HG03460 (cell line): ENCODE measurements around the gene ERBB3.
"Not testable (repeated sequence)": the region's sequence is repeated elsewhere in the genome, so short reads cannot be mapped to it uniquely, and the experiment has no call there.

Source experiments
- ATAC-seq: cut with Tn5 transposase; IDR thresholded peaks from one replicate; pipeline ENCODE4 v1.9.1; 2021; ENCODE audit not compliant: unreplicated experiment

ERBB3 gene

DNA sequence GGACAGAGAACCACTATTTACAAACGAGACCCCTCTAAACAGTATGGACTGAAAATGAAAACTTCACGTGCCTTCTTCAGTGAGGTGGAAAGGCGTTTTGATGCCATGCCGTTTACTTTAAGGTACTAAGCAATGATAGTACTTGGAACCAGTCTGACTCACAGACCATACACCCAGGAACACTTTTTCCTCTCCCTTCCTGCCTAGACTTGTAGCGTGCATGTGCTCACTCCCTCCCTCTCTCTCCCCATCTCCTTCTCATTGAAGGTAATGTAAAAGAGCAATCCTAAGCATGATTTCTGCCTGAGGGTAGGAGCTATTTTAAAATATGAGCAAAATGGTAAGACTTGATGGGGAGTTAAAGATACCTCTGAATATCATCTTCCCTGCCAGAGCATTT lies 30.6 kb downstream of the ERBB3 start:
- no peak for ATAC-seq

DNA sequence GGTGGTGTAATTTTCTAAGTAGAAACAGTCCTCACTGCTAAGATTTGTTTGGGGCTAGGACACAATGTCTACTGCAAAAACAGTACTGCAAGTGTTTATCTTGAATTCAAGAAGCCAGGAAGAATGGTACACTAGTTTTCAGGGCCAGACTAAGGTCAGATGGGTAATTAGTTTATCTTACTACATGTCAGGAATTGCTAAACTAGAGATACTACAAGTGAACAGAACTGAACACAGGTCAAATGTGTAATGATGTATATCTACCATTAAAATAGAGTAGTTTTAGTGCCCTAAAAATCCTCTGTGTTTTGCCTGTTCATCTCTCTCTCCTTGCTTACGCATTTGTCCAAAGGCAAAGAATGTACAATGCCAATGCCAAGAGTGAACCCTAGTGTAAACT lies 34.1 kb downstream of the ERBB3 start:
- ATAC-seq: no peak

DNA sequence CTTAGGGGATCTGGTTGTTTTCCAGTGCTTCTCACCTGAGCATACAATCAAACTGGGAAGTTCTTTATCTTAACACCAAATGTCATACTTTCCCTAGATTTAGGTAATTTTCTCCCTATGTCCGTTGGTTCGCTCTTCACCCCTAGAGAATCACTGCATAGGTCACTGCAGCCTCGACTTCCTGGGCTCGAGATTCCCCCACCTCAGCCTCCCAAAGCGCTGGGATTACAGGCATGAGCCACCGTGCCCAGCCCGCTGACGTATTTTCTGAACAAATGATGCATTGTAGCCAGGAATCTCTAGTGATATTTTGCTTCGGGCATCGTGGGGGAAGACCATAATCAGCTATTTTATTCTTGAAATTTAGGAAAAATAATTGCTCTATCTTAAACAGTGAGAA lies 35.4 kb downstream of the ERBB3 start:
- no peak for ATAC-seq

DNA sequence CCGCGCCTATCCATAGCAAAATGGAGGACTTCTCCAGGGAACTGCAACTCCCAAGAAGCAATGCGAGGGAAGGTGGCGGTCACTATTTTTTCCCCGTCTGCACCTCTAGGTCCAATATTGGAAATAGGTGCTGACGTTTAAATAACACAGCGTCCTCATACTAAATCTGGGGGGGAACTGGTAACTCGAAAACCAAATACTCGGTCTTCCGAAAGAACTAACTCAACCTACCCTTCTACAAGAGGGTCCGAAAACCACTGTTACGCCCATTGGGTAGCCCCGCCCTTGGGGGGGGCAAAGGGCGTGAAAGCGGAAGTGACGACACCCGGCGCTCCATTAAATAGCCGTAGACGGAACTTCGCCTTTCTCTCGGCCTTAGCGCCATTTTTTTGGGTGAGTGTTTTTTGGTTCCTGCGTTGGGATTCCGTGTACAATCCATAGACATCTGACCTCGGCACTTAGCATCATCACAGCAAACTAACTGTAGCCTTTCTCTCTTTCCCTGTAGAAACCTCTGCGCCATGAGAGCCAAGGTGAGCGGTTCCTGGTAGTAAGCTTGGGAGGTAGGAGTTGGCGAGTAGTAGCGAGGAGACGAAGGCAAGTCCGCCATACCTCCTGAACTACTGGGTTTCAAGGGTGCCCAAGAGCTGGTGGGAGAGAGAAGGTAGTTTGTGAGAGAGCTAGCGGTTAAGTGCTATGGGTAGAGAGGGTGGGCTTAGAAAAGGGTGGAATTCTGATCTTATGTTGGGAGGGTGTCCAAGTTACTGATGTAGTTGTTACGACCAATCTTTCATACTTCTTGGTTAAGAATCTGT lies 36.5 kb downstream of the ERBB3 start, which contains the start of gene RPL41:
RPL41 (plus strand) TSS at position 367 of the 815 bp plus-strand sequence.
- peak; percentile 39 for ATAC-seq

DNA sequence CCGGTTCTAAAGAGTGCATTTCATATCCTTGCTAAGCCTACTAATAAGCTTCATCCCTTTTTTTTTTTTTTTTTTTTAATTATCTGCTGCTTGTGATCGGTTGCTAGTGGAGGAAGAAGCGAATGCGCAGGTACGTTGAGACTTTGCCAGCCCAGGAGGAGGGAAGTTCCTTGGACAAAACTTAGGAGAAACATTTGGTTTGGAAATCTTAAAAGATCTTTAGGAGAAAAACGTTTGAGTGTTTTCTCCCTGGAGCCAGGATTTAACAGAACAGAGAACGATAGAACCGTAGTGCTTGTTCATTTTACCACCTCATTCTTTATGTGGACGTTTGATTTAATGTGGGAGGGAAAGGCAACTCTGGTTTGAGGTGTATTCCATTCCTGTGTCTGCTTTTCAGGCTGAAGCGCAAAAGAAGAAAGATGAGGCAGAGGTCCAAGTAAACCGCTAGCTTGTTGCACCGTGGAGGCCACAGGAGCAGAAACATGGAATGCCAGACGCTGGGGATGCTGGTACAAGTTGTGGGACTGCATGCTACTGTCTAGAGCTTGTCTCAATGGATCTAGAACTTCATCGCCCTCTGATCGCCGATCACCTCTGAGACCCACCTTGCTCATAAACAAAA lies 37.2 kb downstream of the ERBB3 start:
- ATAC-seq: not testable (repeated sequence)

DNA sequence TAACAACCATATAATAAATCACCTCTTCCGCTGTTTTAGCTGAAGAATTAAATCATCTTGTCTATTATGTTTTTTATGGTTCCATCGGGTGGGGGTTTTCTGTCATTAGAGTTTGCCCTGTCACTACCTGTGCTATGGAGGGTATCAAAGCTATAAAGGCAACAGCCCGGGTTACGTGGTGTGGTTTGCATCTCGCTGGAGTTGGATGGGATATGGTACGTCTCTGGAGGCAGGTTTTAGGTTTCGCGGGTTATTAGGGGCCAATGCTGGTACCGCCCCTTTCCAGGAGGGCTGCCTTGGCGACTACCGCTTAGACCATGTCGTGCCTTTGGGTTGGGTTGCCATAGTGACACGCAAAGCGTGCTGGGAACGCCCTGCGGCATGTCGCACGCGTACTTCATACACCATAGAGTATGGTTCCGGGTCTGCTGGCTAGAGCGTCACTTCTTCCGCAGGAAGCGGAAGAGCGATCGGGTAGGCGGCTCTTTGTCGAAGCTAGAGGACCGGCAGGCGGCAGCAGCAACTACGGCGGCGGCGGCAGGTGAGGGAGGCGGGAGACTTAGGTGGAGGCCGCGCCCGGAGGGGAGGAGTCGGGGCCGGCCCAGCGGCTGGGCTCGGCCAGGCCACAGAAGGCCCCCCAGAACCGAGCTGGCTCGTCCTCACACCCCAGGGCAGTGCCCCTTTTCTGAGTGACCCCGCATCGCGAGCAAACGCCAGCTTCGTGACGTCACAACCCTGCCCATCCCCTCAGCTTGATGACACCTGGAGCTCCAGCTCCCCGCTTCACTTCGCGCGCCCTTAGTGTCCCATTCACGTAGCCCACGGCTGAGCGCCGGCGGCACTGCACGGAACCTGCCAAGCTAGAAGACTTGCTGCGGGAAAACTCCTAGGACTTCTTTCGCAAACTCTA lies 38.1 kb downstream of the ERBB3 start, which contains the start of gene ZC3H10:
ZC3H10 (plus strand) TSS at position 489 of the 910 bp plus-strand sequence. CDS start 2,297 bp downstream, outside the sequence.
- peak; percentile 71 for ATAC-seq

DNA sequence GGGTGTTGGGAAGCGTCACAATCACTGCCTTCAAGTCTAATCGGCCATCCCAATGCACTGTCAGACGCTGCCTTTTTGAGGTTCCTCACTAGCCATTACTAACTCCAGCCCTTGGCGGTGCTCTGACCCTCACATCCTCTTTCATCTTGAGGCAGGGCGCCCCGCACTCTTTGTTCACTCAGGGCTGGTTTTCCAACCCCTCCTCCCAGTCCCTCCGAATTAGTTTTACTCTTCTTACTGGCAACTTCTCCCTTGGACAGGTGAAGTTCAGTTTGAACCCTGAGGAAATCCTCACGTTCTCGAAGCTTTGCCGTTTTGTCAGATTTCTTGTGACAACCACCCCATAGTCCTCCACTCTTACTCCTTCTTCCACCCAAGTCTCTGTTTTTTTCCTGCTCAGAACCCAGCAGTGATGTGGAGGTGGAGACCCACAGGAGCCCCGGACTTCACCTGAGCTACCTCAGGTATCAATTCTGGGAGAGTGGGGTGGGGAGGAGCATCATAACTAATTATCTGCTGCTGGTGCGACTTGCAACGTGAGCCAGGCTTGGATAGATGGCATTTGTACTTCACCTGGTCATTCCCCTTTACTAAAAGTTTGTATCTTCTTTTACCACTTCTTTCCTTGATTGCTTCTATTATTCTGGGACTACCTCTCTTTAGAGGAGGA lies 38.9 kb downstream of the ERBB3 start:
- peak; percentile 1 for ATAC-seq

DNA sequence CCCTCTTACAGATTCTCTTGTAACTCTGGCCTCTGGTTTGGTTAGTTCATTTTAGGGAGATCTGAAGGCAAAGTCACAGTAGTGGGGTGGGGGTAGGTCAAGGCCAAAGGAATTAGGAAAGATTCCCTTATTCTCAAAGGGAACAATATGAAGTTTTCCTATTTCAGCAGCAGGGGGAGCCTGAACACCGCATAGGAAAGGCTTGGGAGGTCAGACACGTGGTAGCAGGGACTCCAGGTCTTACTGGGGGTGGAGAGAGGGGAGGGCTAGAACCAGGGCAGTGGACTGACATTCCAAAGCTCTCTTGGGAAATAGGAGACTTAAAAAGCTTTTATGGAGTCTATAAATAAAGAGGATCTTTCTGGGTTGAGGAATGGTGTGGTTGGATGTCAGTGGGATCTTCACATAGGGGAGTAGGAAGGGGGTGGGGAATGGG lies 39.4 kb downstream of the ERBB3 start:
- ATAC-seq: no peak

DNA sequence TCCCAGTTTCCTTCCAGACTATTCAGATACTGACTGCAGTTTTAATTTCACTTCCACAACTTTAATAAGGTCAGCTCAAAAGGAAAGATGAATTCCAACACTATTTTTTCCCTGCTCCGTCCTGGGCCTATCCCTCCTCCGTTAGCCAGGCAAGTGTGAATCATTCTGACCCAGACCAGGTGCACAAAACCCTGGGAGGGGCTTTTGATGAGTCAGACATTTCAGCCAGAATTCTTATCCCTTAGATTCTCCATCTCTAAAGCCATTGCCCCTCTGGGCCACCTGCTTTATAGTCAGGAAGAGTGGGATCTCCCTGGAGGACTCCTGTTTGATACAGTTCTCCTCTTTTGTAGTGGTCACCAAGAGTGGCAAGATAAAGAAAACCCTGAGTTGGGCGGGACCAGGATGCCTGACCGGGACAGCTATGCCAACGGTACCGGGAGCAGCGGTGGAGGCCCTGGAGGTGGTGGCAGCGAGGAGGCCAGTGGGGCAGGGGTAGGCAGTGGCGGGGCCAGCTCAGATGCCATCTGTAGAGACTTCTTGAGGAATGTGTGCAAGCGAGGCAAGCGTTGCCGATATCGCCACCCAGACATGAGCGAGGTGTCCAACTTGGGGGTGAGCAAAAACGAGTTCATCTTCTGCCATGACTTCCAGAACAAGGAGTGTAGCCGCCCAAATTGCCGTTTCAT lies 40.3 kb downstream of the ERBB3 start:
- ATAC-seq: no peak

DNA sequence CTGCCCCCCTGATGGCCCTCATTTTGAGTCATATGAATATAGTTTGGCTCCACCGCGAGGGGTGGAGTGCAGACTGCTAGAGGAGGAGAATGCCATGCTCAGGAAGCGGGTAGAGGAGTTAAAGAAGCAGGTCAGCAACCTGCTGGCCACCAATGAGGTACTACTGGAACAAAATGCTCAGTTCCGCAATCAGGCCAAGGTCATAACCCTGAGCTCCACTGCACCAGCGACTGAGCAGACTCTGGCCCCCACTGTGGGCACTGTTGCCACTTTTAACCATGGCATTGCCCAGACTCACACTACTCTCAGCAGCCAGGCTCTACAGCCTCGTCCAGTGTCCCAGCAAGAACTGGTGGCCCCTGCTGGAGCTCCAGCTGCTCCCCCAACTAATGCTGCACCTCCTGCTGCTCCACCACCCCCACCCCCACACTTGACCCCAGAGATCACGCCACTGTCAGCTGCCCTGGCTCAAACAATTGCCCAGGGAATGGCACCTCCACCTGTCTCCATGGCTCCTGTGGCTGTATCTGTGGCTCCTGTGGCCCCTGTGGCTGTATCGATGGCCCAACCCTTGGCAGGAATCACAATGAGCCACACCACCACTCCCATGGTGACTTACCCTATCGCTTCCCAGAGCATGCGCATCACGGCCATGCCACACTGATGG lies 41.4 kb downstream of the ERBB3 start:
- ATAC-seq: no peak

DNA sequence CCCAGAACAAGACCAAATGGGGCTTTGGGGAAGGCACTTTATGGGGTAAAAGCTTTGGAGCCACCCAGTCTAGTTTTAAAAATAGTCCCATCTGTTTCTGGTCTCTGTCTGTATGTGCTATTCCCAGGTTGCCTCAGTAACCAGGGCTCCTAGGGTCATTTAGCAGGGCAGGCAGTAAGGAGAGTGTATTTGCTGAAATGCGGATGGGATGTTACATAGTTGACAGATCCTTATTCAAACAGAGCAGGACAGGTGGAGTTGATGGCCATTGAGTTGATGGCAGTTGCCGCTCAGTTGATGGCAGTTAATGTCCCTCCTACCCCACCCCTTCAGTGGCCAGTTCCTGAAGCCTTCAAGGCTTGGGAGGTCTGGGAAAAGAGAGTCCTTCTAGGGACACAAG lies 42.7 kb downstream of the ERBB3 start:
- ATAC-seq: no peak

DNA sequence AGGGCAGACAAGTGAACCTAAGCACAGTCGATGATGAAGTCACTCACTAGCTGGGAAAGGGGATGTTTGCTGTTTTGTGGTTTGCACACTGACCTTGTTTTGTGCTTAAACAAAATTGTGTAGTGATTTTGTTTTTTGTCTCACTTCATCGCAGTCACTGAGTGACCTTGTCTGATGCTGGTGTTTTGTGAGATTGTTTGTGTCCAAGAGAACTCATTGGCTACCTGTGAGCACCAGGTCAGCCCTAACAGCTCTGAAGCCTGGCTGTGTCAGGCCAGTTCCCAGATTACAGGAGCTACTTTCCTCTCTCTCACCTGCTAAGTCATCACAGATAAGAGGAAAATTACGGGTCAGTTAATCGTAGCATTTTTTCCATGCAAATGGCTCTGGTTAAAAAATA lies 44.2 kb downstream of the ERBB3 start:
- no peak for ATAC-seq

DNA sequence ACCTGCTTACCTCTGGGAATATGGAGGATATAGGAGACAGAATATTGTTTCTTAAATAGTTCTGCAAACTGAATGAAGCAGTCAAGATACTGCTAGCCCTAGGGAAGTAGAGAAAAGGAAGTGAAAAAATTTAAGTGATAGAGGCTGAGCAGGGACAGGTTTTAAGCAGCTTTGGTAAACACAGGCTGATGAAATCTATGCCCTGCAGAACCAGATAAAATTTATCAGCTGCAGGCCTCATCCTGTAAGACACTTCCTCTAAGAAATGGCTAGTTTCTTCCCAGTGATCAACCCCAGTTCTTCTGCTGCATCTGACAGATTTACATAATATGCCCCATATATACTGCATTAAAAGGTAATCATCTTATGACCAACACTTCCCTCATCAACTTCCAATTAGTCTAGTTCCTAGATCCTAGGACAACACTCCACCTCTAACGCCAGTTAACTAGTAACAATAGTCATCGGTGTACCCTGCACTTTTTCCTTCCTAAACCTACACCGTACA lies 46.8 kb downstream of the ERBB3 start:
- no peak for ATAC-seq

DNA sequence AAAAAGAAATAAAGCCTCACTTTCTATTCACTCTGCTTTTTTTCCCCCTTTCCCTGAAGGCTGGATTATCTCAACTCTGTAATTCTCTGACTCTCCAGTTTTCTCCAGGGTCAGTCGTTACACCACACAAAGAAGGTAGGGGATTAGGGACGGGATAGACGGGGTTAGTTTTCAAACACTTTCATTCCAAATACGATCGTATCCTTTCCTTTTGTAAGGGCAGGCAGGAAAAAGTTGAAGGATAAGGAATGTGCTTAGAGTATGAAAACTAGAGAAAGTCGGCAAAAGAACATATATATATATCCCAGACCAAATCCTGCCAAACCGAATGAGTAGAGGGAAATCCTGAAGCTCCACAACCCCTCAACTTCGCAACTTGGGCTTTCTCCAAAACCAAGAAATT lies 47.5 kb downstream of the ERBB3 start:
- no peak for ATAC-seq

DNA sequence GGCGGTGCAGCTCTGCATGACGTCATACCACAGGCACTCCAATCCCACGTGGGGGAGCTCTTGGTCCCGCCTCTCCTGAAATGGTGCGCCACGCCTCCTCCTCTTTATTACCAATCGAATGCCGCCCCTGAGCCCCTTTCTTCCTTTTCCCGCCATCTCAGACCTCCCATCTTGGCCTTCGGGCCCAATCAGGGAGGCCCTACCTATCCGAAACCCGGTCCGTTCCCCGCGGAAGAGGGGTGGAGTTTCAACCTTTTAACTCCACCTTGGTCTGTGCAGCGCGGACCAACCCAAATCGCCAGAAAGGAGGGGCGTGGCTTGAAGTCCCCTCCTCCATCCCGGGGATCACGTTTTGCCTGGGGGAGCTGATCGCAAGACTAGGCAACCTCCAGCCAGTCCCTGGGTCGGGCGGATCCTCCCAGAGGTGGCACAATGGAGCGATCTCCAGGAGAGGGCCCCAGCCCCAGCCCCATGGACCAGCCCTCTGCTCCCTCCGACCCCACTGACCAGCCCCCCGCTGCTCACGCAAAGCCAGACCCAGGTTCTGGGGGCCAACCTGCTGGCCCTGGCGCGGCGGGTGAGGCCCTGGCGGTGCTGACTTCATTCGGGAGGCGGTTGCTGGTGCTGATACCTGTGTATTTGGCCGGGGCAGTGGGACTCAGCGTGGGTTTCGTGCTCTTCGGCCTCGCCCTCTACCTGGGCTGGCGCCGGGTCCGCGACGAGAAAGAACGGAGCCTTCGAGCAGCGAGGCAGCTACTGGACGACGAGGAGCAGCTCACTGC lies 48.1 kb downstream of the ERBB3 start, which contains the start of gene ESYT1:
ESYT1 (plus strand) TSS at position 380 of the 782 bp plus-strand sequence; CDS start at position 433, 53 bp downstream.
- peak; percentile 84 for ATAC-seq

DNA sequence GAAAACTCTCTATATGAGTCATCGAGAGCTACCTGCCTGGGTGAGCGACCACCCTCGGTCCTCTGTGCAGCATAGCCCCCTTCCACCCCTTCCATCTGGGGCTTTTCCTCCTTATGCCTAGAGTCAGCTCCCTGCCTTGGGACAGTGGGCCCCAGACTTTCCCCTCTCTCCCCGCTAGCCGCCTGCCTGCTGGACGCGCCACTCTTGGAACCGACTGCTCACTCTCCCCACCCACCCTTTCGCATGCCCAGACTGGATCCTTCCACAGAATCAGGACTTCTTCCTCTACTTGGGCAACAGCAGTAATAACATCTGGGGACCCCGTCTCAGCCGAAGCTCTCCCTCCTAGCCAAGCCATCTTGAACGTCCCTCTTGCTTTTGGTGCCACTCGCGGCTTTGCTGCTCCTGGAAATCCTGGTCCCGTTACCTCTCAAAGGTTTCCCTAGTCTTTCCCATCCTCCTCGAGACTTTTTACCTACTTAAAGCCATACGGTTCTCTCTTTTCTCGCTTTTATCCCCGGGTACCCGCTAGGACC lies 48.8 kb downstream of the ERBB3 start:
- no peak for ATAC-seq

DNA sequence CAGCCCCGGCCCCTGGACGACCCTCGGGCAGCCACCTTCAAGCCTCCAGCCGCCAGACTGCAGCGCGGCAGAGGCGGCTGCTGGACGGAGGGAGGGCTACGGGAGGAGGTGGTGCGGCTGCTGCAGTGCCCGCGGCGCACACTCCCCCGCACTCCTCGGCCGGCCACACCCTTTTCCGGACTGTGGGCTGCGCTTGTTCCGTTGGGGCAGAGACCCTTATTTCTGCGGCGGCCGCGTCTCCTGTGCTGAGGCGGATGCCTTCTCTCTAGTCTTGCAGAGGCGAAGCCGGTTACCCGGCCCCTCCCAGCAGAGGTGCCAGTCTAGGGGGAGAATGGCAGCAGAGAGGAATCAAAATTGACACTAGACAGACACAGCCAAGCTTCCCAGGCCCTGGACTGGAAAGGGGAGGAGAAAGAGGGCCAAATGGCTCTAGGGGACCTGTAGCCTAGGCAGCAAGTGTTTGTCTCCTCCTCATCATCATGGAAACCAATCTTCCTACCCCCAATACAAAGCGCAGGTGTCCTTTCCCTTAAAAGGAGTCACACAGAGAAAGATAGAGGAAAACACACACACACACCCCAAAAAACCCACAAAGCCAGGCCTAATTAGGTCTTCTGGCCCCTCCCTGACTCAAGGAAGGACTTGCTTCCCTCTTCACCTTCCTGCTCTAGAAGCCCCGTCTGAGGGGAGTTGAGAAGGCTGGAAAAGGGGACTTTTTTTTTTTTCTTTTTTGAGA lies 49.4 kb downstream of the ERBB3 start:
- ATAC-seq: peak; percentile 35
